Measurements from ENCODE around the gene ARAP2. TPM values are rescaled to one million over a fixed set of nuclear protein-coding genes. Genes with fewer than 3 reads are reported as not detected.

The ARAP2 gene
- total RNA-seq, 4 donors from 2014 or later: 82.8 to 136 (median 105) TPM

DNA sequence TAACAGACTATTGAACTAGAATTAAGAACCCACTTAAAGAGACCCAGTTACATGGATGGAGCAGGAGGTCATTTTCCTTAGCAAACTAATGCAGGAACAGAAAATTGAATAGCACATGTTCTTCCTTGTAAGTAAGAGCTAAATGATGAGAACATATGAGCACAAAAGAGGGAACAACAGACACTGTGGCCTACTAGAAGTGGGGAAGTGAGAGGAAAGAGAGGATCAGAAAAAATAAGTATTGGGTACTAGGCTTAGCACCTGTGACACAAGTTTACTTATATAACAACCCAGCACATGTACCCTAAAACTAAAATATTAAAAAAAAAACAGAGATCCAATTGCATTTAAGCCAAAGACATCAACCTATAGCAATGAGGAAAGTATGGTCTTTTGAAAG, 26.2 kb downstream of the ARAP2 start:
- no peak for DNase-seq (ENCODE audit: low spot score in 2 of 2)
- no peak overlapping the region for H3K4me3 ChIP-seq (ENCODE audit: low read depth, poor library complexity, severe bottlenecking)
- TF ChIP-seq POLR2A (IDR thresholded peaks at IDR 0.05): no peak
- TF ChIP-seq, protein P1, sequence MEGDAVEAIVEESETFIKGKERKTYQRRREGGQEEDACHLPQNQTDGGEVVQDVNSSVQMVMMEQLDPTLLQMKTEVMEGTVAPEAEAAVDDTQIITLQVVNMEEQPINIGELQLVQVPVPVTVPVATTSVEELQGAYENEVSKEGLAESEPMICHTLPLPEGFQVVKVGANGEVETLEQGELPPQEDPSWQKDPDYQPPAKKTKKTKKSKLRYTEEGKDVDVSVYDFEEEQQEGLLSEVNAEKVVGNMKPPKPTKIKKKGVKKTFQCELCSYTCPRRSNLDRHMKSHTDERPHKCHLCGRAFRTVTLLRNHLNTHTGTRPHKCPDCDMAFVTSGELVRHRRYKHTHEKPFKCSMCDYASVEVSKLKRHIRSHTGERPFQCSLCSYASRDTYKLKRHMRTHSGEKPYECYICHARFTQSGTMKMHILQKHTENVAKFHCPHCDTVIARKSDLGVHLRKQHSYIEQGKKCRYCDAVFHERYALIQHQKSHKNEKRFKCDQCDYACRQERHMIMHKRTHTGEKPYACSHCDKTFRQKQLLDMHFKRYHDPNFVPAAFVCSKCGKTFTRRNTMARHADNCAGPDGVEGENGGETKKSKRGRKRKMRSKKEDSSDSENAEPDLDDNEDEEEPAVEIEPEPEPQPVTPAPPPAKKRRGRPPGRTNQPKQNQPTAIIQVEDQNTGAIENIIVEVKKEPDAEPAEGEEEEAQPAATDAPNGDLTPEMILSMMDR (IDR thresholded peaks at IDR 0.05): no peak
- intact Hi-C loops (cut with DNase I; ENCODE audit: low total_unique reads): no loop called here

DNA sequence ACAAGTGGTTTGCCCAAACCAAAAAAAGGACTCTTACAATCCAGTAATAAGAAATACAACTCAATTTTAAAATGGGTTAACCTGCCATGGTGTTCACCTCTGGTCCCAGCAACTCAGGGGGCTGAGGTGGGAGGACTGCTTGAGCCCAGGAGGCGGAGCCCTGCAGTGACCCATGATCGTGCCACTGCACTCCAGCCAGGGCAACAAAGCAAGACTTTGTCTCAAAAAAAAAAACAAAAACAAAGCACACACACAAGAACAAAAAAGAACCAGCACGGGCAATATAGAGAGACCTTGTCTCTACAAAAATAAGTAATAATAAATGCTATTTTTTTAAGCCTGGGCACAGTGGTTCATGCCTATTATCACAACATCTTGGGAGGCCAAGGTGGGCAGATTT, 28.7 kb downstream of the ARAP2 start:
- DNase-seq (ENCODE audit: low spot score in 2 of 2): no peak
- 90 to 97% methylated on average over 3 of the region's 3 CpGs for WGBS, 2 donors
- H3K4me3 ChIP-seq (ENCODE audit: low read depth, poor library complexity, severe bottlenecking): no peak overlapping the region
- intact Hi-C loops (cut with DNase I; ENCODE audit: low total_unique reads): no loop called here
- no peak for TF ChIP-seq POLR2A (IDR thresholded peaks at IDR 0.05)
- TF ChIP-seq, protein P1 (IDR thresholded peaks at IDR 0.05): no peak

DNA sequence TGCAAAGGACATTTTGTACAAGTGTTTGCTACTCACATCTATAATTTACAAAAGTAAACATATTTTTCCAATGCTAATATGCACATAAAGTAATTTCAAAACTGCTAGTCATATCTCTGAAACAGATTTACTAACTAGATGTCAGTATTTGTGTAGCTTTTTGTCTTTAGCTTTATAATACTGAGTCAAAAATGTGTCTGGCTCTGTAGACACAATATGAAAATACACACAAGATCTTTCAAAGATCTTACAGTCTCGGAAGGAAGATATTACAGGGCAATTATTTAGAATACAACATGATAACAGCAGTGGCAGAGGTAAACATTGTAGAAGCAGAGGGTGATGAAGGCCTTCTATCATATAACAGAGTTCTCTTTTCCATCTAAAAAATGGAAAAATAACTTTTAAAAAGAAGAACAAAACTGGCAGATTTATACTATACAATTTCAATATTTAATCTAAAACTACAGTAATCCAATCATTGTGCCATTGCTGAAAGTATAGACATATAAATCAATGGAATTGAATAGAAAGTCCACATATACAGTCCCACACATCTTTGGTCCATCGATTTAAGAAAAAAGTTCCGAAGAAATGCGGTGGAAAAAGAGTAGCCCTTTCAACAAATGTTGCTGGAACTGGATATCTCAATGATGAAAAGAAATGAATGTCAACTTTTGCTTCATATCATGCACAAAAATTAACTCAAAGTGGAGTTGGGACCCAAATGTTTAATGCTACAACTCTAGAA, 29.4 kb downstream of the ARAP2 start:
- intact Hi-C loops (cut with DNase I; ENCODE audit: low total_unique reads): no loop called here
- 69 to 70% methylated on average over 4 of the region's 4 CpGs for WGBS, 2 donors
- no peak overlapping the region for H3K4me3 ChIP-seq (ENCODE audit: low read depth, poor library complexity, severe bottlenecking)
- DNase-seq (ENCODE audit: low spot score in 2 of 2): no peak
- TF ChIP-seq, protein P1 (IDR thresholded peaks at IDR 0.05): no peak
- no peak for TF ChIP-seq POLR2A (IDR thresholded peaks at IDR 0.05)

DNA sequence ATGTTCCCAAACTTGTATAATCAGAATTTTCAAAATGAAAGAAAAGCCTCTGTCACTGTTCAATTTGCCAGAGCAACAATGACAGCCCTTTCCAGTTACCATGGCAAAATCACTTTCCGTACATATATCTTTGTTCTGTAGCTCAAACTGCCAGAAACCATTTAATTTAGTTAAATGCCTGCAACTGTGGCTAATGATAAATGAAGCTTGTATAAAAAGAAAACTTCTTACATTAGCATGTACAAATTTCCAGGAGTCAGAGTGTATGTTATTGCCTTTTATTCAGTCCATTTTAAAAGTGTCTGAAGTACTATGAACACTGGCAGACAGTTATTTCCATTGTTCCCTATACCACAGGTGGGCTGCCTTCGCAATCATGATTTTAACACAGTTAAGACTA, 30.3 kb downstream of the ARAP2 start:
- intact Hi-C loops (cut with DNase I; ENCODE audit: low total_unique reads): no loop called here
- 88 to 89% methylated on average over 2 of the region's 2 CpGs for WGBS, 2 donors
- DNase-seq (ENCODE audit: low spot score in 2 of 2): no peak
- no peak for TF ChIP-seq POLR2A (IDR thresholded peaks at IDR 0.05)
- TF ChIP-seq, protein P1 (IDR thresholded peaks at IDR 0.05): no peak
- H3K4me3 ChIP-seq (ENCODE audit: low read depth, poor library complexity, severe bottlenecking): no peak overlapping the region

DNA sequence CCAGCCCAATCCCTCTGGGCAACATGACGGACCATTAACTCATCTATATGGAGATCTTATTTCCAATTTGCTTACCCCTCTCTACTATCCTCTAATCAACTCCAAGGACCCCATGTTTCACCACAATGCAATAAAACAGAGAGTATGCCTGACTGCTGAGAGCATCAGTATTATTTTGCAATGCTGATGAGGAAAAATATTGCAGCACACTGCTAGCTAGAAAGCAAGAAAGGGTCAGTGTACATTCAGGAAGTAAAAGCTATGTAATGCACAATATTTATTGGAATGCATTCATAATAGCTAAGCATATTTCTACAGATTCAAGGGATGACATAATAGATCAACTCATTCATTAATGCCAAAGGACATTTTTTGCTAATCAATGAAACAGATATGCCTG, 33.2 kb downstream of the ARAP2 start:
- TF ChIP-seq, protein P1 (IDR thresholded peaks at IDR 0.05): no peak
- no peak for TF ChIP-seq POLR2A (IDR thresholded peaks at IDR 0.05)
- WGBS, 2 donors: 85 to 90% methylated on average over 1 of the region's 1 CpG
- H3K4me3 ChIP-seq (ENCODE audit: low read depth, poor library complexity, severe bottlenecking): no peak overlapping the region
- no peak for DNase-seq (ENCODE audit: low spot score in 2 of 2)
- intact Hi-C loops (cut with DNase I; ENCODE audit: low total_unique reads): no loop called here

All from lower leg skin (tissue), 4 donors.